ENCODE data around the gene BCCIP.

BCCIP gene

GRCh38 chr10:125799451-125800182, 23.7 kb upstream of the BCCIP start:
- peak; percentile 13 for DNase-seq

DNA sequence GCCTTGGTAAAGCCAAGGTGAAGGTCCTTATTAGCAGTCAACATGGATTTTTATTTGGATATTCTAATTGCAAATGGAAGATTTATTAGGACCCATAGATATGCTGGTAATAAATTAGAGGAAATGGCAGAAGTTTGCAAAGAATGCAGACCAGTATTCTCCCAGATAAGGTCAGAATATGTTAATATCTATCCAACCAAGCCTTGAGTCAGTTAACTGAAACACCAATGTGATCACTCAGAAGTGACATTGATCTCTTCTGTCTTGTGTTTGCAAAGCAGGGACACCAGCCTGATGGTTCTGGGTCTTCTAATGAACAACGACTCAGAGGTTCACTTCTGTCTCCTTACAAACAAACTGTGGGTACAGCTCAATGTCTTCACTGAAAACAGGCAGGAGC, 21.8 kb upstream of the BCCIP start:
- no peak for DNase-seq

- no peak for DNase-seq
Measured at GRCh38 chr10:125802131-125802530, 21.2 kb upstream of the BCCIP start.

DNA sequence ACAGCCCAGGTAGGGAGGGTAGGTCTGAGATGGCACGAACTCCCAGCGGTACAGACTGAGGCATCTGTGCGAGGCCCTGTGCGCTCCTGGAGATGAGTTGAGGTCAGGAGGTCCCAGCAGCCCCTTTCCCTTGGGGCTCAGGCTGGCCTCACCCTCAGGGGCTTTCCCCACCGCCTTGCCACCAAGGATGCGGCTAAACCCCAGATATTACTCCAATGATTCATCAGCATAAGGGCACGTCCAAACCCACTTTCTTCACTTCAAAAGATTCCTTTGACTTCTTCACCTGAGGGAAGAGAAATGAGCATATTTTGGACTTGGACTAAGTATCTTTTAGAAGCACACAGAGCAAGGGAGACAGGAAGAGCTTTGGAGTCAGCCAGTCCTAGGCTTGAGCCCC, 20.6 kb upstream of the BCCIP start:
- DNase-seq: no peak

- DNase-seq: no peak
Measured at GRCh38 chr10:125808047-125808446, 15.3 kb upstream of the BCCIP start.

GRCh38 chr10:125811251-125811650, 12.1 kb upstream of the BCCIP start:
- DNase-seq: no peak

- DNase-seq: no peak
Measured at GRCh38 chr10:125812128-125812750, 11.1 kb upstream of the BCCIP start.

DNA sequence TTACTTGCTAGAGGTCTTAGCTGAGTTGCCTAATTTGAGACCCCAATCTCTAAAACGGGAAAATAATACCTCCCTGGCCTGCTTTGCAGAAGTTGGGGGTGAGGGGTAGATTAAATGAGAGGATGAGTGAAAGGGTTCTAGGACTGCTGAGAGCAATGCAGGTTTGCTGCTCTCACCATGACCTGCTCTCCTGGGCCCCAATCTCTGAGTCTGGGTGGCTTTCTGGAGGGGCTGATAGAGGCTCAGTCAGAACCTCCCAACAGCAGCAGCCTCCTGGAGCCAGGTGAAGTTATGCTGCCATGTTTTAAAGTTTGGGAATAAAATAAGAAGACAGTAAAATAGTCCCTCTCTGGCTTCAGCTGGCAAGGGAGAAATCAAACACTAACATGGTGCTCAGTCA, 7.6 kb upstream of the BCCIP start:
- DNase-seq: no peak

DNA sequence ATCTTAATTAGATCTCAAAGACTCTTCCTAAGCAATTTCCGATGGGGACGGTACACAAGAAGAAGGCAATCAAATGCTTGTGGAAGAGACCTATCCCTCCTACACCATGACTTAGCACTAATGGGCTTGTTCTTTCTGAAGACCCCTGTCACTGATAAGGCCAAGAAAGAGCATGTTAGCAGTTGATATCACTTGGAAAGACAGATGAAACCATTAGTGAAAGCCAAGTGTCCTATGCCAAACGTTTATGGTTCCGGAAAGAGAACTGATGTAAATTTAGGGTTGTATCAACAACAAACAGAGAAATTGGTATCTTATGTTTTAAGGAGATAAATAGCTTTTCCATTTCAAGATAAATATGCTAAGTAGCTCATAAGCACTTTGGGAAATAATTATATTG, 6.8 kb upstream of the BCCIP start:
- peak; percentile 96 for DNase-seq

DNA sequence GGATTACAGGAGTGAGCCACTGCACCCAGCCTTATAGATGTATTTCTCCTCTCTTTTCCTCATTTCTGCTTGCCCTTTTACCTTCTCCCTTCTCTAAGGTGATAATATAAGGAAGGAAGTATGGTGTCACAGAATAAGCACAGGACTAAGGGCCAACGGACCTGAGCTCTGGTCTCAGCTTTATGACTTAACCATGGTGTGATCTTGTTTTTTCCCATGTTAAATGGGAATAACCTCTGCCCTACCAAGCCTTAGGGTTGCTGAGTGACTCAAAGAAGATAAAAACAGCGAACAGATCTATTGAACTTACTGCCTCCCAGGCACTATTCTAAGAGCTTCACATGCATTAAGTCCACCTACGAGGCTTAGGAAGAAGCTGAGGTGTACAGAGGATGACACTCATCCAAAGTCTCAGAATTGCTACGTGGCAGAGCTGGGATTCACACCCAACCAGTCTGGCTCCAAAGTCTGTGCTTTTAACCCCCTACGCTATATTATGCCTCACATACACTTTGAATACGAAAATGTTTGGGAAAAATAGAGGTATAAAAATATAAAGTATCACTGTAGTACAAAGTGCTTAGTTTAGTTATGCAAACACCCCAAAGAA, 5.9 kb upstream of the BCCIP start:
- peak; percentile 44 for DNase-seq

DNA sequence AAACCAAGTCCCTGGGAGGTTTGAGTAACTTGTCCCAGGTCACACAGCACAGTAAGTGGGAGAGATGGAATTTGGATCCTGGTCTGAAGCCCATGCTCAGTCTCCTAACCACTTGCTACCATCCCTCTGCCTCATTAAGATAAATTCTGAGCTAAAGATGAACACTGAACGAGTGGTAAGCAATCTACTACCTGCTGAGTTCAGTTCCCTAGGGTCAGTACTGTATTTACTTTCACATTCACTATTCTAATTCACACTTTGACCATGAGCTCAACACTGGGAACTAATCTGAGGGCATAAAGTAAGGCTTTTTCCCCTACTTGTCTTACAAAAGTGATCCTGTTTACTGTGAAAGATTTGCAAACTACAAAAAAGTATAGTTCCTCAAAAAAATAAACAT, 2.6 kb upstream of the BCCIP start:
- peak; percentile 74 for DNase-seq

- peak; percentile 61 for DNase-seq
Measured at GRCh38 chr10:125823663-125824251, 411 bp downstream of the BCCIP start.

DNA sequence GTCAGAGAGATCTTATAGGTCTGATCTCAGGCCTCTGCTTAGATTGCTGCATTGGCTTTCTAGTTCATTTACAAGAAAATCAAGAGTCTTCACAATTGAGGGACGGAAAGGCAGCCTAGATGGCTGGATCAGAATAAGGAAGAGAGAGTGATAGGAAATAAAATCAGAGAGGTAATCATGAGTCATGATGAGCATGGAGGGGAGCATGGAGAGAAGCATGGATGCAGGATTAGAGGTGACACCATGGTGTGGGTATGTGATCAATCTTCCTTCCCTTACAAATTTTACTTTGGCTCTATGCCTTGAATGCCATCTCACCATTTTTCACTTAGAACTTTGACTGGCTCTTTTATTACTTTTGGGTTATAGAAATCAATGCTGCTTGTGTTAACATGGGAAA, 1.4 kb downstream of the BCCIP start:
- DNase-seq: peak; percentile 41

DNA sequence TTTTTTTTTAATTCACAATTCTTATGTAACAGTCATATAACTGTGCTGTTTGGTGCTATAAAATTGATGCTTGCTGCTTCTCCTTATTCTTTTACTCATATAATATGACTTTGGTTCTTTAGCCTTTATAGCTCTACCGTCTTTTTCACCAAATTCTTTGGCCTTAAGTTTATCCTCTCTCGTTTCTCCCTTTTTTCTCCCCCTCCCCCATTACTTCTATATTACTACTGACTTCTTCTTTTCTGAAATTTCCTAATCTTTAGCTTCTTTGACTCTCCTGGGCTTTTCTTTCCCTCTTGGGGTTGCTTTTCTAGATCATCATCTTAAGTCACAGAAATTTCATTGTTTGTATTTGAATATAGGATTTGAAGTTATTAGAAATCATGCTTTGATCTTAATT, 3.8 kb downstream of the BCCIP start:
- peak; percentile 10 for DNase-seq

DNA sequence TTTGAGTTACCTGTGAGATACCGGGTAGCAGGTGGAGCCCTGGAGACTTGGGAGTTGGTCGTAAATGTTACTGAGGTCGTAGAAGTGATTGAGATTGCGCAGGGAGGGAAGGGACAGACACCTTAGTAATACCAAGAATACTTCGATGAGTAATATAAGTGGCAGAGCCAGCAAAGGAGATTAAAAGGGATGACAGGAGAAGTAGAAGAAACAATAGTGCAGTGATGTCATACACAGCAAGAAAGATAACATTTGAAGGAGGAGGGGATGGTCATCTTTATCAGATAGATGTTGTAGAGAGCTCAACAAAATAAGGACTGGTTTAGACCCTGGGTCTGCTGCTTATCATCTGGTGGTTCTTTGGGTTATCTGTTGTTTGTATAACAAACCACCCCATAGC, 5.0 kb downstream of the BCCIP start:
- DNase-seq: no peak

GRCh38 chr10:125836746-125837145, 13.4 kb downstream of the BCCIP start:
- DNase-seq: no peak

GRCh38 chr10:125838802-125839575, 15.6 kb downstream of the BCCIP start:
- no peak for DNase-seq

GRCh38 chr10:125840406-125840805, 17.1 kb downstream of the BCCIP start:
- DNase-seq: no peak

GRCh38 chr10:125840955-125841354, 17.6 kb downstream of the BCCIP start:
- no peak for DNase-seq

DNA sequence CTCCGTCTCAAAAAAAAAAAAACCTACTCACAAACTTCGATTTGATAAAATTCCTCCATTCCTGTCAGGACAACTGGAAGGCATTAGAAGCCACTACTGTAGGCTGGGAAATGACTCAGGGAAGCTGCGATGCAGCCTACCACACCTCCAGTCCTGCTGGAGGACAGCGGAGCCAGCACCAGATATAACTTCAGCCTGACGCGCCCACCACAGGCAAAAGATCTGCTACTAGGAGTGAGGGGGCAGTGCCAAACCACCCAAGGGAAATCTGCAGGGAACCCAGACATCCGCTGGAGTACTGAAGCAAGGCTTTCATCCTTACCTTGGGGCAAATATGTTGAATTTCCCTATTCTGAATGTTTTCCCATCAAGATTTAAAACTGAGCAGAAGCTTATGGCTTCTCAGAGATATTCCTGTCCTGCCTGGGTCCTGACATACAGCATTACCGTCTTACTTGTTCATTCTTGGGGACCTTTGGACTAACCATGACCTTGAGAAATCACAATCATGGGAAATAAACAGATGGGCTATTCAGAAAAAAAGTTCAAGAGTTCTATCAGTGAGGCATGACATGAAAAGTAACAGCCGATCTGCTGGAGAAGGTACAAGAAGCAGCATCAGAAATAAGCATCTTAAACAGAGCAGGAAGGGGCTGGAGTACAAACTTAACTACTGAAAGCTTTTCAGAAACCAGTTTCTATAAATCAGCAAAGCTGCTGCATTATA, 20.4 kb downstream of the BCCIP start:
- no peak for DNase-seq

DNA sequence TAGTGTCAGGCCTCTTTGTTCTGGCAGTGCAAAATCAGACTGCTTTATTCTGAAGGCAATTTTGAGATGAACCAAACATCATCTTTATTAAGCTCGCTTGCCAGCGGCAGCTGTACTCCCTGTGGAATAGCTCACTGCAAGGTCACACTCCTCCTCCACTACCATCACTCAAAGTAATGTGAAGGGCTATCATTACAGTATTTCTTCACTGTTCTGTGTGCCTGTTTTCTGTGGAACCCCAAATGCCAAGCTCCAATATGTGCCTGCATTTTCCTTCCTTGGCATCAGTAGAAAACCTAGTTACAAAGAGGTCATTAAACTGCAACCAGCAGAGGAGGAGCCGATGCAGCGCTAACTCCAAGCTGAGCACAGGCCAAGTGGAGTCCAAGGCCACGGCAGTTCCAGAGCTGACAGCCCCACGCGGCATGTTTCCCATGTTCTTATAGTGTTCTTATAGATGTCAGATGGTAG, 21.4 kb downstream of the BCCIP start:
- DNase-seq: no peak

GRCh38 chr10:125845617-125846016, 22.3 kb downstream of the BCCIP start:
- no peak for DNase-seq

All from OCI-M1 (cell line).